Brain microvascular endothelial cell (primary cell): ENCODE data around the gene TUBB3.

ENCODE experiments used
- DNase-seq: peaks from one replicate; pipeline ENCODE4 v3.0.0-alpha.2; 2020
- H3K27ac ChIP-seq: fragments of 250-450 bp; sonication (Bioruptor Pico); 2 replicates; pipeline ENCODE4 v1.5.1; 2020; ENCODE audit warnings: mild to moderate bottlenecking, moderate library complexity
- H3K27me3 ChIP-seq: fragments of 250-450 bp; sonication (Bioruptor Pico); replicated peaks from 2 replicates; pipeline ENCODE4 v1.5.1; 2020; ENCODE audit warnings: mild to moderate bottlenecking
- H3K36me3 ChIP-seq: fragments of 250-450 bp; sonication (Bioruptor Pico); replicated peaks from 2 replicates; pipeline ENCODE4 v1.5.1; 2020; ENCODE audit warnings: mild to moderate bottlenecking
- H3K4me3 ChIP-seq: 2 replicates; pipeline ENCODE4 v1.5.1; 2011; ENCODE audit warnings: low read depth, mild to moderate bottlenecking, control low read depth, low read length, moderate library complexity
- in situ Hi-C: cut with HindIII; loops from 2 replicates; pipeline ENCODE4 v1.10.0; 2017; ENCODE audit warnings: low sequenced_read_pairs, low pct_ligation_motif_present
- TF ChIP-seq, protein P1 (sequence below): IDR thresholded peaks from 2 replicates; pipeline ENCODE4 v1.5.1; 2011; ENCODE audit warnings: low read depth, mild to moderate bottlenecking, moderate library complexity, low read length, control low read depth, inconsistent platforms; ENCODE audit errors: missing control alignments

TUBB3 gene

DNA sequence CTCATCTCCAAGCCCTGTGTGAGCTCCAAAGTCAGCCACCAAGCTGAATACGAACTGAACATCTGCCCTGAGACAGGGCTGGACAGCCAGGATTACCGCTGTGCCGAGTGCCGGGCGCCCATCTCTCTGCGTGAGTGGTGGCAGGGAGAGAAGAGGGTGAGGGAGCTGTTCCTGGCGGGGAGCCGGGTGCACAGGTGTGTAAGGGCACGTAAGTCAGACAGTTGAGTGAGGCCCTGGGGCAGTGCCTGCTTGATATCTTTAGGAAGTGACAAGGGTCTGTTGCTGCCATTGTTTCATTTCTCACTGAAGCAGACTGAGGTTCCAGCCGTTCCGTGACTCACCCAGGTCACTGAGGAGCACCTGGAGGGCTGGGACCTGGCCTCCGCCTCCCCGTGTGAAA, 37.8 kb downstream of the TUBB3 start:
- no peak for DNase-seq
- TF ChIP-seq, protein P1, sequence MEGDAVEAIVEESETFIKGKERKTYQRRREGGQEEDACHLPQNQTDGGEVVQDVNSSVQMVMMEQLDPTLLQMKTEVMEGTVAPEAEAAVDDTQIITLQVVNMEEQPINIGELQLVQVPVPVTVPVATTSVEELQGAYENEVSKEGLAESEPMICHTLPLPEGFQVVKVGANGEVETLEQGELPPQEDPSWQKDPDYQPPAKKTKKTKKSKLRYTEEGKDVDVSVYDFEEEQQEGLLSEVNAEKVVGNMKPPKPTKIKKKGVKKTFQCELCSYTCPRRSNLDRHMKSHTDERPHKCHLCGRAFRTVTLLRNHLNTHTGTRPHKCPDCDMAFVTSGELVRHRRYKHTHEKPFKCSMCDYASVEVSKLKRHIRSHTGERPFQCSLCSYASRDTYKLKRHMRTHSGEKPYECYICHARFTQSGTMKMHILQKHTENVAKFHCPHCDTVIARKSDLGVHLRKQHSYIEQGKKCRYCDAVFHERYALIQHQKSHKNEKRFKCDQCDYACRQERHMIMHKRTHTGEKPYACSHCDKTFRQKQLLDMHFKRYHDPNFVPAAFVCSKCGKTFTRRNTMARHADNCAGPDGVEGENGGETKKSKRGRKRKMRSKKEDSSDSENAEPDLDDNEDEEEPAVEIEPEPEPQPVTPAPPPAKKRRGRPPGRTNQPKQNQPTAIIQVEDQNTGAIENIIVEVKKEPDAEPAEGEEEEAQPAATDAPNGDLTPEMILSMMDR = no peak
- in situ Hi-C loops = no loop called here
- peaks cover 22% of the 10 kb centered on the region for H3K36me3 ChIP-seq
- H3K4me3 ChIP-seq = no peak overlapping the region
- no peak overlapping the region for H3K27ac ChIP-seq
- no peaks in the 10 kb centered on the region for H3K27me3 ChIP-seq

DNA sequence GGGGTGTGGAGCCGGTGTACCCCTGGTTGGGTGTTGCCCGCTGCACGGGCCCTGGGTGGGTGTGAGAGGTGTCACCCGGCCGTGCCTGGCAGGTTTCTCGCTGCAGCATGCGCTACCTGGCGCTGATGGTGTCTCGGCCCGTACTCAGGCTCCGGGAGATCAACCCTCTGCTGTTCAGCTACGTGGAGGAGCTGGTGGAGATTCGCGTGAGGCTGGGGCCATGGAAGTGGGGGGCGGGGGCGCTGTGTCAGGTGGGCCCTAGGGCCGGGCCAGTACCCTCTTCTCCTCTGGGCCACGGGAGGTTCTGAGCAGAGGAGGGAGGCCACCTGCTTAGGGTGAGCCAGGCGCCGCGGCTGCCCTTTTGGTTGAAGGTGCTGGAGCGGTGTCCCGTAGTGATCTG, 38.8 kb downstream of the TUBB3 start:
- TF ChIP-seq, protein P1 = no peak
- Histone ChIP-seq H3K27me3 (no peaks in the 10 kb centered on the region), H3K27ac (no peak overlapping the region), H3K4me3 (no peak overlapping the region), H3K36me3 (peaks cover 22% of the 10 kb centered on the region)
- in situ Hi-C loops = no loop called here
- no peak for DNase-seq

- TF ChIP-seq, protein P1 = no peak
- Histone ChIP-seq H3K27me3 (no peaks in the 10 kb centered on the region), H3K36me3 (peaks cover 14% of the 10 kb centered on the region), H3K4me3 (no peak overlapping the region), H3K27ac (no peak overlapping the region)
- no peak for DNase-seq
- in situ Hi-C loops = no loop called here
These were observed 39.8 kb downstream of the TUBB3 start for GRCh38 chr16:89962754-89963498.

DNA sequence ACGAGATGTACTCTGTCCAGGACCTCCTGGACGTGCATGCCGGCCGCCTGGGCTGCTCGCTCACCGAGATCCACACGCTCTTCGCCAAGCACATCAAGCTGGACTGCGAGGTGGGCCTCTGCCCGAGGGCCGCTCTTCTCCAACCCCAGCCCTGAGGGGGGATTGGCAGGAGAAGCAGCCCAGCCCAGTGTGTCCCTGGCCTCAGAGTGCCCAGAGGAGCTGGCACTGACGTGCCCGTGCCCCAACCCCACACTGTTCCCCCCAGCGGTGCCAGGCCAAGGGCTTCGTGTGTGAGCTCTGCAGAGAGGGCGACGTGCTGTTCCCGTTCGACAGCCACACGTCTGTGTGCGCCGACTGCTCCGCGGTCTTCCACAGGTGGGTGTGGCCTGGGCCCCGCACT, 41.1 kb downstream of the TUBB3 start:
- DNase-seq = no peak
- peaks cover 8% of the 10 kb centered on the region for H3K36me3 ChIP-seq
- no peak overlapping the region for H3K27ac ChIP-seq
- in situ Hi-C loops = no loop called here
- H3K27me3 ChIP-seq = no peaks in the 10 kb centered on the region
- no peak overlapping the region for H3K4me3 ChIP-seq
- TF ChIP-seq, protein P1 = no peak

DNA sequence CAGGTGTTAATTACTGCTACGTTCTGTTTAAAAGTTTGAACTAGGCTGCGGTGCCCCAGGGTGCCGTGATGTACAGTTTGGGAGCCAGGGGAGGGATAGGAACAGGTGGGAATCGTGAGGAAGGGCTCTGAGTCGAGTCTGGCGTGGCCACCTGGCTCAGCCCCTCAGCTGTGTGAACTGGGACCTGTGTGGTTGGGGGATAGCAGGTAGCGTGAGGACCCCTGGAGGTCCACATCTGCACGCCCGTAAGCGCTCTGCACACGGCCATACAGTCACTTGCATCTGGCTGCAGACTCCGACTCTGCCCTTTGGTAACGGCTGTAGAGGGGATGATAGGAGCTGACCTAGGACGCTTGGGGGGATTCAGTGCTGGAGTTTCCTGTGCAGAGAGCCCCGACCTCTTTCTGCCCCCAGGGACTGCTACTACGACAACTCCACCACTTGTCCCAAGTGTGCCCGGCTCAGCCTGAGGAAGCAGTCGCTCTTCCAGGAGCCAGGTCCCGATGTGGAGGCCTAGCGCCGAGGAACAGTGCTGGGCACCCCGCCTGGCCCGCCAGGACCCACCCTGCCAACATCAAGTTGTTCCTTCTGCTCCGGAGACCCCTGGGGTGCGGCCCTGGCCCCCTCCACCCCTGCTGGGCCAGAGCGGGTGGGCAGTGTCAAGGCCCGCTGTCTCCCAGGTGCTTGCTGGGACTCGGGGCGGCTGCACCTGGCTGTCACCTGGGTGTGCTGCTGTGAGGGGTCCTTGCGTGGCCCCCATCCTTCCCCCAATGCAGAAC, 42.5 kb downstream of the TUBB3 start:
- no peak for DNase-seq
- H3K27me3 ChIP-seq = no peaks in the 10 kb centered on the region
- no peak overlapping the region for H3K27ac ChIP-seq
- H3K4me3 ChIP-seq = no peak overlapping the region
- in situ Hi-C loops = no loop called here
- peaks cover 6% of the 10 kb centered on the region for H3K36me3 ChIP-seq
- TF ChIP-seq, protein P1 = no peak
